GM19035 (cell line): Measurements from ENCODE around the gene CENPVL2.
"Not testable (repeated sequence)": the region's sequence is repeated elsewhere in the genome, so short reads cannot be mapped to it uniquely, and the experiment has no call there.

Experiments
- ATAC-seq: cut with Tn5 transposase; IDR thresholded peaks from one replicate; pipeline ENCODE4 v1.9.1; 2021; ENCODE audit not compliant: unreplicated experiment

The CENPVL2 gene

GRCh38 chrX:51682720-51683062 is at the start of gene CENPVL2:
CENPVL2 (minus strand) TSS chrX:51682831; CDS start chrX:51682831, 0 bp downstream.
- not testable (repeated sequence) for ATAC-seq

GRCh38 chrX:51728202-51728601 is 45.6 kb upstream of the CENPVL2 start:
- ATAC-seq: no peak

DNA sequence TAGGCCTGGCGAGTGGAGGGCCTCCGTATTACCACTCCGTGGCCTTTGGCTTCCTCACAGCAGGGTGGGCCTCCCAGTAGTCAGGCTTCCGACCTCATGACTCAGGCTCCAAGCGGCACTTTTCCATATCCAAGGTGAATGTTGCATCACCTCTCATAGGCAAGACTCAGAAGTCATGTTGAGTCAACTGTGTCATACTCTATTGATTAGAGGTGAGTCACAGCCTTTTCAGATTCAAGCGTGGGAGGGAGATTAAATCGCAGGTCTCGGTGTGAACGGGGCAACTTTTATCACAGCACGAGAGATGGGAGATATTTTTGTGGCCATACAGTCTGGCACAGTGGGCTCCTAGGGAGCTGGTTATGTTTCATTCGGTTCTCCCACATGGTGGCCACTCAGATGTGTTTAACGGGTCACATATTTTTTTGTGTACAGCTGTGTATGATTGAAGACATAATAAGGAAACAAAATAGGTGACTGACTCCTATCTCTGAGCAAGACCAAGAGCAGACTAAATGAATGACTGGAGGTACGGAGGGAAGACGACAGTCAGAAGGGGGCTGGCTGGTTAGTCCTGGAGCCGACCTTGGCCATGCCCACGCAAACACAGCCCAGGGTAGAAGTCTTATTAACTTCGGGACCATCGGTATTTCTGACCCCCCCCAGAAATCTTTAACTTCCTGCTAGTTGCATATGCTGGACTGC is 30.5 kb upstream of the CENPVL2 start:
- not testable (repeated sequence) for ATAC-seq

DNA sequence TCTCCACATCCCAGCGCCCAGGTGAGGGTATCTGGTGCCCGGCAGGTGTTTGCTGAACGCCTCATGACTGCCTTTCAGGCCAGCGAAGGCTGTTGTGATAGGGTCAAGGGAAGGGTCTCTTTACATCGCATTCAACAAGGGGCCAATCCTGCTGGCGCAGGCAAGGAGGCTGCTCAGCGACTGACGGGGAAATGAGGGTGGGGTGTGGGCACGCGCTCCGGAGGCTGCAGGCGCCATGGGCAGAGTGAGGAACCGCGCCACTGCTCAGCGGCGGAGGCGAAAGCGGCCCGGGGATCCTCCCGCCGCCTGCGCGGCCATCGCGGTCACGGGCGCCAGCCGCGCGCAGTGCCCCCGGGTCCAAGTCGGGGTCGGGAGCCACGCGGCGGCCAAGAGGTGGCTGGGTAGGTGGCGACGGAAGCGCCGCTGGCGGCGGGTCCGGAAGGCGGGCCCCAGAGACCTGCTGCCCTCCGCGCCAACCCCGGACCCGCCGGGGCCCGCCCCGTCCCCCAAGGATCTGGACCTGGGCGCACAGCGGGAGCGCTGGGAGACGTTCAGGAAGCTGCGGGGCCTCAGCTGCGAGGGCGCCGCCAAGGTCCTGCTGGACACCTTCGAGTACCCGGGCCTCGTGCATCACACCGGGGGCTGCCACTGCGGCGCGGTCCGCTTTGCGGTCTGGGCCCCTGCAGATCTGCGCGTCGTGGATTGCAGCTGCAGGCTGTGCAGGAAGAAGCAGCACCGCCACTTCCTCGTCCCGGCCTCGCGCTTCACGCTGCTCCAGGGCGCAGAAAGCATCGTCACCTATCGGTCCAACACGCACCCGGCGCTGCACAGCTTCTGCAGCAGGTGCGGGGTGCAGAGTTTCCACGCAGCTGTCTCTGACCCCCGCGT is 27.9 kb upstream of the CENPVL2 start, which contains the start of gene CENPVL1:
Gene CENPVL1 (plus strand): TSS at position 236 of the 888 bp plus-strand sequence. CDS start 0 bp downstream, at position 236.
- not testable (repeated sequence) for ATAC-seq

DNA sequence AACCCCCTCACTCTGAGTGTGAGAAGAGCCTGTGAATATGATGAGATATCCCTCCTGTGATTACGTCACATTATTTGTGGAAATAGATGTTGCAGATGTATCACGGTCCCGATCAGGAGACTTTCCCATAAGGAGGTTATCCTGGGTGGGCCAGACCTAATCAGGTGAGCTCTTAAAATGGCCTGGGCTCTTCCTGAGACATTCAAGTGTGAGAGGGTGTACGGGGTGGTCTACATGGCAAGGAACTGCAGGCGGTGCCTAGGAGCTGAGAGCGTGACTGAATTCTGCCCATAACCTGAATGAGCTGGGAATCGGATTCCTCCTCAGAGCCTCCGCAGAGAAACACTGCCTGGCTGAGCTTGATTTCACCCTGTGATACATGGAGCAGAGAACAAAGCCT is 14.8 kb upstream of the CENPVL2 start:
- ATAC-seq: no peak

DNA sequence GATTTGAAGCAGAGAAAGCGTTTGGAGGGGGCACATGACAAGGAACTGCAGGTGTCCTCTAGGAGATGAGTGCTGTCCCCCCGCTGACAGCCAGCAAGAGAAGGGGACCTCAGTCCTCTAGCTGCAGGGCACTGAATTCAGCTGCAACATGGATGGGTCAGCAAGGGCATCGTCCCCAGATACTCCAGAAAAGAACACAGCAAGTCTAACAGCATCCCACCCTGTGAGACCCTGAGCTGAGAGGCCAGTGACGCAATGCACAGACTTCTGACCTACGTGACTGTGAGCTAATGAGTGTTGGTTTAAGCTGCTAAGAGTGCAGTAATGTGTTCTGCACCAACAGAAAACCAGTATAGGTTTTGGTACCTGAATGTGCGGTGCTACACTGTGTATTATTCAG is 11.6 kb upstream of the CENPVL2 start:
- ATAC-seq: no peak

DNA sequence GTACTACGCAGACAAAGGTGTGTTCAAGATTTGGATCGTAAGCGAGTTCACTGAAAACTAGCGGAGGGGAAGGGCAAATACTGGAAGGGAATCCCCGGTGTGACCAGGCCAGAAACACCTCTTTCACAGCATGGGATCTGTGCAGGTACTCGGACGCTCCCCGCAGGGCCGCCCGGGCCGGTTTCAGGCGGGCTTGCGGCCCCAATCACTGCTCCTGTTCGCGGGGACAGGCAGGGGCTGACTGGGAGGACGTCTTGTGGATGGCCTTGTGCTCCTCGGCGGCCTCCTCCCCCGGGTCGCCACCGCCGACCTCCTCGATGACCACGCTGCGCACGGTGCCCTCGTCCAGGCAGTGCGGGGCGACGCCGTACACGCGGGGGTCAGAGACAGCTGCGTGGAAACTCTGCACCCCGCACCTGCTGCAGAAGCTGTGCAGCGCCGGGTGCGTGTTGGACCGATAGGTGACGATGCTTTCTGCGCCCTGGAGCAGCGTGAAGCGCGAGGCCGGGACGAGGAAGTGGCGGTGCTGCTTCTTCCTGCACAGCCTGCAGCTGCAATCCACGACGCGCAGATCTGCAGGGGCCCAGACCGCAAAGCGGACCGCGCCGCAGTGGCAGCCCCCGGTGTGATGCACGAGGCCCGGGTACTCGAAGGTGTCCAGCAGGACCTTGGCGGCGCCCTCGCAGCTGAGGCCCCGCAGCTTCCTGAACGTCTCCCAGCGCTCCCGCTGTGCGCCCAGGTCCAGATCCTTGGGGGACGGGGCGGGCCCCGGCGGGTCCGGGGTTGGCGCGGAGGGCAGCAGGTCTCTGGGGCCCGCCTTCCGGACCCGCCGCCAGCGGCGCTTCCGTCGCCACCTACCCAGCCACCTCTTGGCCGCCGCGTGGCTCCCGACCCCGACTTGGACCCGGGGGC is 567 bp downstream of the CENPVL2 start:
- ATAC-seq: not testable (repeated sequence)

GRCh38 chrX:51679689-51680433 is 2.8 kb downstream of the CENPVL2 start:
- ATAC-seq: not testable (repeated sequence)

DNA sequence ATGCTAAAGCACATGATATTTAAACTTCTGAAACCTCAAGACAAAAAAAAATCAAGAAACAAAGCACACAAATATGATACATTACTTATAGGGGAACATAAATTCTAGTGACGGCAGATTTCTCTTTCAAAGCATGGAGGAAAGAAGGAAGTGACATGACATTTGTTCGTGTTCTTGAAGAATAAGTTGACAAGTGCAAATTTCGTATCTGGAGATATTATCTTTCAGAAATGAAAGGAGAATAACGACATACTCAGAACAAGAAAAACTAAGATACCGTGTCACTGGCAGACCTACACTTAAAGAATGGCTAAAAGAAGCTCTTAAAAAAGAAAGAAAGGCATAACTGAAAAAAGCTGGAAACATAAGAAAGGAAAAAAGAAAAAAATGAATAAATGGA is 16.6 kb downstream of the CENPVL2 start:
- ATAC-seq: no peak

GRCh38 chrX:51643377-51643776 is 39.3 kb downstream of the CENPVL2 start:
- no peak for ATAC-seq

DNA sequence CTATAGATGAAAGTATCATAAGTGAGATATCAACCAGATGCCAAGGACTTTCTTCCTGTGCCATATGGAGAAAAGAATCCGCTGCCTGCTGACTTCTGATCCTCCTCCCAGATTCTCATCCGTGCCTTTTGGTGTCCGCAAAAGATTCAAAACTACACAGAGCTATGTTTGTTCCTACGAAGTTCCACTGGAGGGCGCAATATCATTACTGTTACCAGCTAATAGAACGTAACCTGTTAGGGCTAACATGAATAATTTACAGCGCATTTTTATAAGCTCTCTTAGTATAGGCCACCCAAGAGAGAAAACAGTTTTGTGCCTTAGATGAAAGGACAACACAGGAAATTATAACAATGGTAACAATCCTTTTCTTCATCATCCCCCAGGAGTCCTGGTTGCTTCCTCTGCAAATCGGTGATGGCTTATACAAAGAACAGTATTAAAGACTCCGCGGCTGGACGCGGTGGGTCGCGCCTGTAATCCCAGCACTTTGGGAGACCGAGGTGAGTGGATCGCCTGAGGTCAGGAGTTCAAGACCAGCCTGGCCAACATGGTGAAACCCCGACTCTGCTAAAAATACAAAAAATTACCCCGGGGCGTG is 41.1 kb downstream of the CENPVL2 start:
- no peak for ATAC-seq

GRCh38 chrX:51636511-51636910 is 46.1 kb downstream of the CENPVL2 start:
- not testable (repeated sequence) for ATAC-seq
